Stimulated activated CD8-positive, alpha-beta memory T cell treated with anti-CD3 and anti-CD28 coated beads, Interleukin-4, amount 100 ng/mL, for 48 hours (primary cell): Measurements from ENCODE around the gene GPR3.

Experiments
- DNase-seq: peaks from one replicate; pipeline ENCODE4 v3.0.0-alpha.2; 2020

GPR3 gene

GRCh38 chr1:27392096-27392777 lies at the start of gene GPR3:
GPR3 (plus strand) TSS chr1:27392622; CDS start chr1:27393799, 1,177 bp downstream.
- peak; percentile 97 for DNase-seq

DNA sequence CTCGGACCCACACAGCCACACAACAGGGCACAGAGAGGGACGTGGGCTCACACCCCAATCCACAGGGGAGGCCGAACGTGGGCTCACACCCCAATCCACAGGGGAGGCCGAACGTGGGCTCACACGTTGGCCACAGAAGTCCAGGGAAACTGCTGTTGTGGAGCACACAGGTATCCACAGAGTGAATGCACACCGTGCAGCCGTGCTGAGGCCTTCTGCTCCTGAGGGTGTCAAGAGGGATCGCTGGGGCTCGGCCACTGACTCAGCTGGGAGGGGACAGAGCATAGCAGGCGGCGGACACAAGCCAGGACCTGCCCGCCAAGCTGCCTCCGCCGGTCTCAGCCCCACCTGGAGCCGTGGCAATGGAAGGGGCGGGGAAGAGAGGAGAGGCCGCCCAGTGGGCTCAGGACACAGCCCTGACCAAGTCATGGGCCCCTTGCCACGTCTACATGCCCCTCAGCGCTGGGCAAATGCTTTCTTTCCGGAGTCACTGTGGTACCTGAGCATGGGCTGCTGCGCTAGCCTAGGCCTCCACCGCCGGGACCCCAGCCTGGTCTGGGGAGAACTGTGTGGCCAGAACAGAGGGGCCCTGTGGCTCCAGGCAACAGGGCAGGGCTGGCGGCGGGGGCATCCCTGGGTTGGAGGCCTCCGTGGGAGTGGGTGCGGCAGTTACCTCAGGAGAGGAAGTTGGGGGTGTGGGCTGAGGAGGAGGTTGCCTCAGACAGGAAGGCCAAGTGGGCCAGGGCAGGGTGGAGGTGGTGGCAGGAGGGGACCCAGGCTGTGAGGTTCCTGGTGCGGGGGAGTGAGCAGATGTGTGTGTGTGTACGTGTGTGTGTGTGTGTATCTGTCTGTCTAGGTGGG lies 49.4 kb upstream of the GPR3 start:
- peak; percentile 70 for DNase-seq

- DNase-seq, result no peak
Observed at GRCh38 chr1:27343639-27344025, 48.8 kb upstream of the GPR3 start.

DNA sequence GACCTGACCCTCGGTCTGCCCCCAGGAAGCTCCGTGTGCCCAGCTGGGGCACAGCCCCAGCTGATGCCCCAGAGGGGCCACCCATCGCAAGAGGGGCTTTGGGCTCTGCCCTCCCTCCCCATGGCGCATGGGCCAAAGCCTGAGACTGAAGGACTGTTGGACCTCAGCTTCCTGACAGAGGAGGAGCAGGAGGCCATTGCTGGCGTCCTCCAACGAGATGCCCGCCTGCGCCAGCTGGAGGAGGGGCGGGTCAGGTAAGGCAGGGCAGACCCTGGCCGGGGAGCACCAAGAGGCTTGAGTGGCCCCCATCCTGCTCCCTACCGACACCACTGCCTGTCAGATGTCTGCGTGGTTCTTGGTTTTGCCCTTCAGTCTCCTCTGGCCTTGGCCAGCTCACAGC lies 47.1 kb upstream of the GPR3 start:
- no peak for DNase-seq

- no peak for DNase-seq
Observed at GRCh38 chr1:27346357-27346756, 46.1 kb upstream of the GPR3 start.

DNA sequence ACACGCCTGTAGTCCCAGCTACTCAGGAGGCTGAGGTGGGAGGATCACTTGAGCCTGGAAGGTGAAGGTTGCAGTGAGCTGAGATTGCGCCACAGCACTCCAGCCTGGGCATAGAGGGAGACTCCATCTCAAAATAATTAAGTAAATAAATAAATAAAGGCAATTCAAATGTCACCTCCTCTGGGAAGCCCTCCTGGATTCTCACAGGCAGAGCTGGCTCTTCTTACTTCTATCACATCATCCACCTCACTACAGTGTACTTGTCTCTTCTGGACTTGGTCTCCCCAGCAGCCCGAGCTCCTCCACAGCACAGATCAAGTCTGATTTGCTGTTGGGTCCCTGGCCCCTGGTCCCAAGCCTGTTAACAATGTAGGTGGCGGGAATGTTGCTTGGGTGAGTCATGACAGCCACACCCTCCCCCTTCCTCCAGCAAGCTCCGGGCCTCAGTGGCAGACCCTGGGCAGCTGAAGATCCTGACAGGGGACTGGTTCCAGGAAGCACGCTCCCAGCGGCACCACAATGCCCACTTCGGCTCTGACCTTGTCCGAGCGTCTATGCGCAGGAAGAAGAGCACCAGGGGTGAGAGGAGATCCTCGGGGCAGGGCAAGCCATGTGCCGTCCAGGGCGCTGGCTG lies 45.3 kb upstream of the GPR3 start:
- DNase-seq, result no peak

DNA sequence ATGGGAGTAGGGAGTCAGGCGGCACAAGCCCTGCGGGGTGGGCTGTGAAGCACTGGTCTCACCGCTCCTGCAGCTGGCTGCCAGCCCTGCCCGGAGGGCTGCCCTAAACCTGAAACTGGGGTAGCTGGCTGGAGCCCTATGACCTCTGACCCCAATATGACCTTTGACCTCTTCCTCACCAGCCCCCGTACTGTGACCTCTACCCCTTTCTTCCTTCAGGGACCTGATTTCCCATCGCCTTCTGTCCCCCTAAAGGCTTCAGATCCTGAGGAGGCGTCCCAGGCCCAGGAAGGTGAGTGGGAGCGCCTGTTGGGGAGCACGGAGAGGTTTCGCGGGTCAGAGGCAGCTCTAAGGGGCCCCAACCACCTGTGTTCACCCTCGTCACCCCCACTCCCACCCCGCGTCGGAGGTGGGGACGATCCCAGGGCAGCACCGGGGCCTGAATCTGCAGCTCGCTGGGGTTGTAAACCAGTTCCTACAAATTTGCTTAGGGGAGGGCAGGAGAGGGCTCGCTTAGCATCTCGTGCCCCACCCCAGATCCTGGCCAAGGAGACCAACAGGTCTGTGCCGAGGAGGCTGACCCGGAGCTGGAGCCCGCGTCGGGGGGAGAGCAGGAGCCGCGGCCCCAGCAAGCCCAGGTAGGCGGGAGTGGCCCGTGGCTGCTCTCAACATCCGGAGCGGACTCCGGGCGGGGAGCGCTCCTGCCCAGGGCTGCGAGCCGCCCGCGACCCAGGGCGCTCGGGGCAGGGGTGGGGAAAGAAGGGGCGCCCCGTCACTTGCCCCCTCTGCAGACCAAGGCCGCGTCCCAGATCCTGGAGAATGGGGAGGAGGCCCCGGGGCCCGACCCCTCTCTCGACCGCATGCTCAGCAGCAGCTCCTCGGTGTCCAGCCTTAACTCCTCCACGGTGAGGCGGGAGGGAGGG lies 43.3 kb upstream of the GPR3 start:
- DNase-seq, result no peak

GRCh38 chr1:27349784-27350662 lies 42.4 kb upstream of the GPR3 start:
- no peak for DNase-seq

DNA sequence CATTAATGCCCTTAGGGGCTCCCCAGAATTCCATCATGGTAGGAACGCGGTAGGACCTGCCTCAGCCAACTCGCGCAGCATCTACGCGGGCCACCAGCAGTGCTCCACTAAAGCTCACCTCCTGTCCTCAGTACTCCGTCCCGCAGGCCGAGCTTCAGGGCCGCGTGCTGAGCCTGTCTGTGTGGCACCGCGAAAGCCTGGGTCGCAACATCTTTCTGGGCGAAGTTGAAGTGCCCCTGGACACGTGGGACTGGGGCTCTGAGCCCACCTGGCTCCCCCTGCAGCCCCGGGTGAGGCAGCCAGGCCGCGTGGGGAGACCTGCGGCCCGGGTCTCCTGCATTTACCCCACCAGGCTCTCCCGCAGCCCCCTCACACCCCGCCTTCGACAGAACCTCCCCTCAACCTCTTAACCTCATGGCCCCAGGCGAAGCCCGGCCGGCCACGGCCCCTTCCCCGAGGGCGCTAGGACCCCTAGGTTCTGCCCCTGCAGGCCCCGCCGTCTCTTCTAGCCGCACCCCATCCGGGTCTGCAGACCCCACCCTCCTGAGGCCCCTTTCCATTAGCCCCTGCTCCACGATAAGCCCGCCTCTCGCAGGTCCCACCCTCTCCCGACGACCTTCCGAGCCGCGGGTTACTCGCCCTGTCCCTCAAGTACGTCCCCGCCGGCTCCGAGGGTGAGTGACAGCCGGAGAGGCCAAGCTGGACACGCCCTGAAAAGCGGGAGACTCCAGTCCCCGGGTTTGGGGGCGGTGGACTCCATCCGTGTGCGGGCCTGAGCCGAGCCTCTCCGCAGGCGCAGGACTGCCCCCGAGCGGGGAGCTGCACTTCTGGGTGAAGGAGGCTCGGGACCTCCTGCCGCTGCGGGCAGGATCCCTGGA lies 41.5 kb upstream of the GPR3 start:
- DNase-seq, result no peak

- no peak for DNase-seq
Observed at GRCh38 chr1:27351541-27352107, 40.8 kb upstream of the GPR3 start.

GRCh38 chr1:27353166-27353565 lies 39.3 kb upstream of the GPR3 start:
- no peak for DNase-seq

GRCh38 chr1:27353629-27354028 lies 38.8 kb upstream of the GPR3 start:
- DNase-seq, result no peak

DNA sequence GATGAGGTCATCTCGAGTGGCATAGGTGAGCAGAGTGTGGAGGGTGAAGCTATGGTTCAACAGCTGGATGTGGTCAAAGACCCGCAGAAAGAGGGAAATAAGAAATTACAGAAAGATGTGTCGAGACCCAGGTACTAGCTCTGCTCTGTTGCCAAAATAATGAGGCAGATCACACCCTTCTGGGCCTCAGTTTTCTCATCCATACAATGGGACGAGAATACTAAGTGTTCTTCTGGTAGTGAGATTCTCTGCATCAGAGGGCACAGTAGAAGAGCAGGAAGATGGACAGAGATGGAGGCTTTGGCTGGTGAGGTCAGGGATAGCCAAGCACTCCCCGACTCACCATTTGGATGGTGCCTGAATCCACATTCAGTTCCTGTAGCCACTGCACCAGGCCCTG lies 36.7 kb upstream of the GPR3 start:
- DNase-seq, result no peak

DNA sequence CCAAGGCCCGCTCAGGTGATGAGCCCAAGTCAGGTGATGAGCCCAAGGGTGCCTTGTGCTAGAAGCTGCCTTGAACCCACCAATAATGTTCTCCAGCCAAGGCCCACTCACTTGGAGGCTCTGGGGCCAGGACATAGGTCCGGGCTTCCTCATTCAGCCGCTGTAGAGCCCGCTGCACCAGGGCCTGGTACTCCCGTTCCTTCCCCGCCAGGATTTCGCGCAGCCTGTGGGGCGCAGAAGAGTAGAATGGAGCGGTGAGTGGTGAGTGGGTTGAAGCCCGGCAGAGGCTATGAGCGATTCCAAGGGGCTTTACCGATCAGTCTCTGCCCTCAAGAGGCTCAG lies 36.2 kb upstream of the GPR3 start:
- DNase-seq, result no peak

DNA sequence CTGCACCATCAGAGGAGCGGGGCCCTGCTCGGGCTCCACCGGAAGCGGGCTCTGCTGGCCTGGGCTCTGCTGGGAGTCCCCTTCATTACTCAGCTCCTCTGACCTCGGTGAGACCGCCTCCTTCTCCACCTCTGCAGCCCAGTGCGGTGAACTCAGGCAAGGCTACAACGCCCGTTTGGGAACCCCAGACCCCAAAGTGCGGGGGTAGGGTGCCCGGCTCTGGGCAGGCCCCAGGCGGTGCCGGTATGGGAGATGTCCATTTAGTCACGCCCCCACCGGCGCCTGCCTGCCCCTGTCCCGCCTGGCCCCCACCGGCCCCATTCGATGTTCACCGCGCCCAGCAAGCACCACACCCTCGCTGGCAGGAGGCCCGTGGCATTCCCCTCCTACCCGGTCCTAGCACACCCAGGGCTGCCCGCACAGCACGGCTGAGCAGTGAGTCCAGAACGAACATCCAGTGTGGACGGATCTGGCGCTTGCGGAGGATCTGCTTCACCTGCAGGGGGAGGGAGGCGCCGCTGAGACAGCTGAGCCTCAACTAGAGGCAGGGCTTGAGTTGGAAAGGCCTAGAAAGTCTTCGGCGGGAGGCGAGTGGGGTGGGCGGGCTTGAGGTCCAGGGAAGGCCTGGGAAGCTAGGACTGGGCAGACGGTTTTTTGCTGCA lies 35.7 kb upstream of the GPR3 start:
- DNase-seq, result peak; percentile 64

DNA sequence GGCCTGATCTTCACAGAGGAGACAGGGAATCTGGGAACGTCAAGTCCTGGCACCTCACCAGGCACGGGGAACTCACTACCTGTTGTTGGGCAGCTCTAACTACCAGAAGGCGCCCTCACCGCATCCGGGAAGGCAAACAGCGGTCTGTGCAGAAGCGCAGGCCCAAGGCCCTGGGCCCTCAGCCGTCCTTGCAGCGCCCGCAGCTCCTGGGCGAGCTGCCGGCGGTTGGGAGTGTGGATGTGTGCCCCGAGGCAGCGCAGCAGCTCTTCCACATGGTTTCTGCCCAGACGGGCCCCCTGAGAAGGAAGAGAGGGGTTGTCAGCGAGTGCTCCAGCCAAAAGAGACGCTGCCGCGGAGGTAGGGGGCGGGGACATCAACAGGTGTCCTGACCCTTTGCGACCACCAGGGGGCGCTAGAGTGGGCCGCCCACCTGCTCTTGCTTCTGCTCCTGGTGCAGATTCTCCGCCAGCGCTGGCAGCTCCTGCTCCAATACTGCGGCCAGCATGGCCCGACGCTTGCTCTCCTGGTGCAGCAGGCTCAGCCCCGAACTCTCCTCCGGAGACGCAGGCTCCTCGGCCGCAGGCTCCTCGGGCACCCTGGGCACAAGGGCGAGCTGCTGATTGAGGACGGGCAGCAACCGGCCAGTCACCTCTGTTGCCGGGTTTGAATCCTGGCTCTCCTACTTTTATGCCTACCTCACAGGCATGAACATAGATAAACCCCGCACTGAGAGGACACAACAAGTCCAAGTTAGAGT lies 35.0 kb upstream of the GPR3 start:
- DNase-seq, result peak; percentile 87

GRCh38 chr1:27358038-27358927 lies 34.1 kb upstream of the GPR3 start:
- no peak for DNase-seq

- no peak for DNase-seq
Observed at GRCh38 chr1:27358928-27359313, 33.5 kb upstream of the GPR3 start.
